WTC11 (cell line): ENCODE measurements around the gene SVEP1.

Source experiments
- CTCF ChIP-seq: fragments of 200-600 bp; IDR thresholded peaks from 2 replicates; pipeline ENCODE4 v1.8.0; 2022; ENCODE audit warnings: antibody characterized with exemption
- NFE2L1 ChIP-seq: sonication (generic); formaldehyde crosslinking; IDR thresholded peaks from 2 replicates; pipeline ENCODE4 v1.8.1; 2023; ENCODE audit warnings: missing genetic modification reagents
- SMAD4 ChIP-seq: sonication (generic); formaldehyde crosslinking; IDR thresholded peaks from 2 replicates; pipeline ENCODE4 v1.8.0; 2022; ENCODE audit warnings: mild to moderate bottlenecking, missing genetic modification reagents
- TP53 ChIP-seq: sonication (generic); formaldehyde crosslinking; IDR thresholded peaks from 2 replicates; pipeline ENCODE4 v1.8.1; 2023; ENCODE audit warnings: mild to moderate bottlenecking, missing genetic modification reagents
- USF1 ChIP-seq: sonication (generic); formaldehyde crosslinking; IDR thresholded peaks from 2 replicates; pipeline ENCODE4 v1.8.0; 2022; ENCODE audit warnings: mild to moderate bottlenecking, missing genetic modification reagents
- TF ChIP-seq, protein P1 (sequence below): sonication (generic); formaldehyde crosslinking; IDR thresholded peaks from 2 replicates; pipeline ENCODE4 v1.8.1; 2023; ENCODE audit warnings: mild to moderate bottlenecking, missing genetic modification reagents
- TF ChIP-seq, protein P2 (sequence below): sonication (generic); formaldehyde crosslinking; IDR thresholded peaks from 2 replicates; pipeline ENCODE4 v1.8.0; 2022; ENCODE audit warnings: mild to moderate bottlenecking, missing genetic modification reagents

GRCh38 chr9:110410961-110411360 lies 168.6 kb downstream of the SVEP1 start:
- TF ChIP-seq CTCF (no peak), NFE2L1 (CRISPR knock-in tag) (no peak), USF1 (CRISPR knock-in tag) (no peak), TP53 (no peak), SMAD4 (CRISPR knock-in tag) (no peak)
- TF ChIP-seq, protein P1, sequence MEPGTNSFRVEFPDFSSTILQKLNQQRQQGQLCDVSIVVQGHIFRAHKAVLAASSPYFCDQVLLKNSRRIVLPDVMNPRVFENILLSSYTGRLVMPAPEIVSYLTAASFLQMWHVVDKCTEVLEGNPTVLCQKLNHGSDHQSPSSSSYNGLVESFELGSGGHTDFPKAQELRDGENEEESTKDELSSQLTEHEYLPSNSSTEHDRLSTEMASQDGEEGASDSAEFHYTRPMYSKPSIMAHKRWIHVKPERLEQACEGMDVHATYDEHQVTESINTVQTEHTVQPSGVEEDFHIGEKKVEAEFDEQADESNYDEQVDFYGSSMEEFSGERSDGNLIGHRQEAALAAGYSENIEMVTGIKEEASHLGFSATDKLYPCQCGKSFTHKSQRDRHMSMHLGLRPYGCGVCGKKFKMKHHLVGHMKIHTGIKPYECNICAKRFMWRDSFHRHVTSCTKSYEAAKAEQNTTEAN (CRISPR knock-in tag): no peak
- TF ChIP-seq, protein P2, sequence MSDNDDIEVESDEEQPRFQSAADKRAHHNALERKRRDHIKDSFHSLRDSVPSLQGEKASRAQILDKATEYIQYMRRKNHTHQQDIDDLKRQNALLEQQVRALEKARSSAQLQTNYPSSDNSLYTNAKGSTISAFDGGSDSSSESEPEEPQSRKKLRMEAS (CRISPR knock-in tag): no peak
